Mesendoderm (in vitro differentiated cells): ENCODE results near the gene MAPKAPK3.

Source experiments
- DNase-seq: peaks from one replicate; pipeline ENCODE4 v3.0.0; 2013
- H2AK5ac ChIP-seq: 2 replicates; pipeline ENCODE4 v1.6.1; 2013; ENCODE audit warnings: low read length, inconsistent platforms
- H2BK120ac ChIP-seq: 2 replicates; pipeline ENCODE4 v1.6.1; 2013; ENCODE audit warnings: low read depth, mild to moderate bottlenecking, low read length, moderate library complexity, mixed read lengths
- H2BK15ac ChIP-seq: replicated peaks from 2 replicates; pipeline ENCODE4 v1.6.1; 2013; ENCODE audit warnings: low read depth, mild to moderate bottlenecking, moderate library complexity
- H2BK5ac ChIP-seq: 2 replicates; pipeline ENCODE4 v1.6.1; 2013; ENCODE audit warnings: low read length, inconsistent platforms
- H3K18ac ChIP-seq: 2 replicates; pipeline ENCODE4 v1.6.1; 2013; ENCODE audit warnings: mild to moderate bottlenecking, low read length, mixed read lengths
- H3K23ac ChIP-seq: one replicate; pipeline ENCODE4 v1.6.1; 2013; ENCODE audit warnings: low read length
- H3K27ac ChIP-seq: 2 replicates; pipeline ENCODE4 v1.5.1; 2013; ENCODE audit warnings: low read depth, mild to moderate bottlenecking, inconsistent platforms, low read length, moderate library complexity
- H3K27me3 ChIP-seq: 2 replicates; pipeline ENCODE4 v1.6.1; 2013; ENCODE audit warnings: low read length, control low read depth, mild to moderate bottlenecking, inconsistent platforms; ENCODE audit not compliant: insufficient read depth, poor library complexity
- H3K36me3 ChIP-seq: 2 replicates; pipeline ENCODE4 v1.6.1; 2013; ENCODE audit warnings: low read length, inconsistent platforms; ENCODE audit not compliant: control insufficient read depth, insufficient read depth
- H3K4ac ChIP-seq: one replicate; pipeline ENCODE4 v1.6.1; 2013; ENCODE audit warnings: low read depth, mild to moderate bottlenecking, low read length, moderate library complexity
- H3K4me1 ChIP-seq: 2 replicates; pipeline ENCODE4 v1.6.1; 2013; ENCODE audit warnings: low read depth, low read length, inconsistent platforms; ENCODE audit not compliant: control insufficient read depth
- H3K4me2 ChIP-seq: 2 replicates; pipeline ENCODE4 v1.6.1; 2013; ENCODE audit warnings: low read length
- H3K4me3 ChIP-seq: 2 replicates; pipeline ENCODE4 v1.5.1; 2013; ENCODE audit warnings: mild to moderate bottlenecking, low read length
- H3K56ac ChIP-seq: one replicate; pipeline ENCODE4 v1.6.1; 2013; ENCODE audit warnings: low read length
- H3K79me1 ChIP-seq: 2 replicates; pipeline ENCODE4 v1.6.1; 2013; ENCODE audit warnings: low read length, inconsistent platforms
- H3K79me2 ChIP-seq: 2 replicates; pipeline ENCODE4 v1.6.1; 2013; ENCODE audit warnings: mild to moderate bottlenecking, low read length; ENCODE audit not compliant: control insufficient read depth, insufficient read depth
- H3K9ac ChIP-seq: 2 replicates; pipeline ENCODE4 v1.6.1; 2013; ENCODE audit warnings: low read length, inconsistent platforms
- H4K5ac ChIP-seq: one replicate; pipeline ENCODE4 v1.6.1; 2013; ENCODE audit warnings: low read length
- H4K8ac ChIP-seq: one replicate; pipeline ENCODE4 v1.6.1; 2013; ENCODE audit warnings: low read depth, mild to moderate bottlenecking, control low read depth, low read length, moderate library complexity
- WGBS: extraction: QIAGEN DNeasy Blood & Tissue Kit; methylation state at CpG from one replicate; pipeline ENCODE4 v1.1.7; 2013; ENCODE audit warnings: low lambda C conversion rate, missing lambda C conversion rate; ENCODE audit not compliant: insufficient coverage; ENCODE audit errors: extremely low coverage; 5-methylcytosine and 5-hydroxymethylcytosine counted together

The MAPKAPK3 gene

GRCh38 chr3:50612234-50612882 is 4.6 kb upstream of the MAPKAPK3 start:
- Histone ChIP-seq H4K8ac (no peak overlapping the region), H2BK15ac (no peak overlapping the region), H2AK5ac (no peak overlapping the region), H3K27me3 (no peaks in the 10 kb centered on the region), H3K9ac (peak overlapping the region; percentile 75), H3K79me1 (no peaks in the 10 kb centered on the region), H2BK120ac (no peak overlapping the region), H3K4me3 (peak overlapping the region; percentile 20), H3K4me2 (peak overlapping the region; percentile 79), H3K56ac (peak overlapping the region; percentile 89), H3K36me3 (no peaks in the 10 kb centered on the region), H2BK5ac (no peak overlapping the region), H3K79me2 (no peaks in the 10 kb centered on the region), H3K4me1 (peaks cover 3% of the 10 kb centered on the region), H3K27ac (no peak overlapping the region), H3K18ac (no peak overlapping the region), H4K5ac (no peak overlapping the region), H3K4ac (no peak overlapping the region), H3K23ac (no peak overlapping the region)
- WGBS, result no CpG with 5 or more reads among the region's 29 CpGs
- DNase-seq, result no peak

DNA sequence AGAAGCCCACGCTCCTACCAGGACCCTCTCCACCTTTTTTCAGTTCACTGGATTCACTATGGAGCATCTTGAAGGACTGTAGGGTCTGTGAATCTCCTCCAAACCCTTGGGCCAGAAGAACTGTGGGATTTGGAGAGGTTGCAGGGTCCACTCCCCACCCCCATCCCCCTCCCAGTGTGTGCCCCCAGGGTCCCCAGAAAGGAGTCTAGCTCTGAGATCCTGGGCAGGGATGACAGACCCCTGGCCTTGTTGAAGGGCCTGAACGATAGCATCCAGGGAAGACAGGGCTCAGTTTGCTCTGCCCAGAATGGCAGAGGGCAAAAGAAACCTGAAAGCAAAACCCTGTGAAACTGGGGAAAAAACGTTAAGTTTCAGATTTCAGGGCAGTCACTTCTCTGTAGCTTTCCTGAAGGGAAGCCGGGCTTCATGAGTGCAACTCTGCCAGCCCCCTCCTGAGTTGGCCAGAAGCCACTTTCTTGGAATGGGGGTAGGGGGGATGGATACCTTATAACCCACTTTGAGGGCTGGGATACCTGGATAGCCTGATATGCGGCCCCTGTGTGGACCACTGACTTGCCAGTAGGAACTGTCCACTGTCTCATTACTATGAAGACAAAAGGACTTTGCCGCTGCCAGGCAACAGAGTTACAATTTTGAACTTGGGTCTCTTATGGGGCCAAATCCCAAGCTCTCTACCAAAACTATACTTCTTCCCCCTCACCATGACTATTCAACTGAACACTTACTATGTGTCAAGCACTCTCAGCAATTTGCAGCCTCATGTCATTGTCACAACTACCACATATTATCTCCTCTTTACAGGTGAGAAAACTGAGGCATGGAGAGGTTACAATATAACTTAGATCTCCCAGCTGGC is 3.7 kb upstream of the MAPKAPK3 start:
- Histone ChIP-seq H4K8ac (no peak overlapping the region), H2BK15ac (no peak overlapping the region), H3K36me3 (no peaks in the 10 kb centered on the region), H3K27ac (no peak overlapping the region), H3K4me3 (no peak overlapping the region), H3K56ac (peak overlapping the region; percentile 89), H3K4me1 (peaks cover 8% of the 10 kb centered on the region), H3K4me2 (no peak overlapping the region), H3K9ac (peak overlapping the region; percentile 75), H4K5ac (no peak overlapping the region), H3K79me2 (no peaks in the 10 kb centered on the region), H3K18ac (no peak overlapping the region), H3K23ac (no peak overlapping the region), H2BK5ac (no peak overlapping the region), H3K79me1 (peaks cover 5% of the 10 kb centered on the region), H3K27me3 (no peaks in the 10 kb centered on the region), H2BK120ac (no peak overlapping the region), H2AK5ac (no peak overlapping the region), H3K4ac (no peak overlapping the region)
- WGBS, result no CpG with 5 or more reads among the region's 6 CpGs
- DNase-seq, result no peak

DNA sequence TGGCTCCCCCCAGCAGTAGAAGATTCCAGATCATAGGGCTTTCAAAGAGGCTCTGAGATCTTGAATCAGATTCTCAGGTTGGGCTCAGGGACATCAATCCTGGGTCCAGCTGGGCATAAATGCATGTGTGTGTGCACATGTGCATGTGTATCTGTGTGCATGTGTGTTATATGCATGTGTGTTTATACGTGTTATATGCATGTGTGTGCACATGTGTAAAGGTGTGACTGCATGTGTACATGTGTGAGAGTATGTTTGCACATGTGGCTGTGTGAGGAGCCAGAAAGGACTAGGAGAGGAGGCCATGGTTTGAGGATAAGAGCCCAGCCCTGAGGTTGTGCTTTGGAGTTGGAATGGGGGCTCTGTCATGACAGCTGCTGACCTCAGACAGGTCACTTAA is 1.8 kb upstream of the MAPKAPK3 start:
- Histone ChIP-seq H2AK5ac (no peak overlapping the region), H2BK5ac (no peak overlapping the region)
- no CpG with 5 or more reads among the region's 1 CpG for WGBS

GRCh38 chr3:50616003-50616769 is 765 bp upstream of the MAPKAPK3 start:
- WGBS, result no CpG with 5 or more reads among the region's 24 CpGs
- H3K27ac ChIP-seq, result no peak overlapping the region

More for the DNA sequence above, 1.8 kb upstream of the MAPKAPK3 start:
- Histone ChIP-seq H3K4me1 (peaks cover 8% of the 10 kb centered on the region), H3K4me2 (no peak overlapping the region), H3K27me3 (no peaks in the 10 kb centered on the region), H3K27ac (no peak overlapping the region), H2BK120ac (no peak overlapping the region), H3K23ac (no peak overlapping the region), H3K56ac (no peak overlapping the region), H3K79me2 (no peaks in the 10 kb centered on the region), H3K79me1 (peaks cover 7% of the 10 kb centered on the region), H3K9ac (no peak overlapping the region), H3K4ac (no peak overlapping the region), H2BK15ac (no peak overlapping the region), H3K4me3 (no peak overlapping the region), H3K18ac (no peak overlapping the region), H4K5ac (no peak overlapping the region), H3K36me3 (no peaks in the 10 kb centered on the region), H4K8ac (no peak overlapping the region)
- DNase-seq, result no peak

DNA sequence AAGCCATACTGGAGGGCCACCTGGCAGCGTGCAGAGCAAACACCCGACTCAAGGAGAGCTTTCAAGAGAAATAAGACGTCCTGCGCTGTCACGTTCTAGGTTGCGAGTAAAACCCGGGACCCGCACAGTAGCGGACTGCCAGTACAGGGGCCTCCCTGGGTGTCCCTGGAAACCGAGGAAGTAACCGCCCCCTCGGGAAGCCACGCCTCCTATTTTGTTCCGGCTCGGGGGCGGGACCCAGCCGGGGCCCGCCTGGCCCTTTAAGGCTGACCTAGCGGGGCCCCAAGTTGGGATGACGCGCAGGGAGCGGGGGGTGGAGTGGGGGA is 218 bp upstream of the MAPKAPK3 start:
- no peaks in the 10 kb centered on the region for H3K36me3 ChIP-seq
- H3K4me2 ChIP-seq, result peak overlapping the region; percentile 95
- no peaks in the 10 kb centered on the region for H3K79me2 ChIP-seq
- H3K23ac ChIP-seq, result no peak overlapping the region
- H2BK120ac ChIP-seq, result no peak overlapping the region
- no peak overlapping the region for H3K27ac ChIP-seq
- H2BK5ac ChIP-seq, result no peak overlapping the region
- no peak overlapping the region for H2AK5ac ChIP-seq
- H4K5ac ChIP-seq, result no peak overlapping the region
- H3K4me1 ChIP-seq, result peaks cover 8% of the 10 kb centered on the region
- H2BK15ac ChIP-seq, result no peak overlapping the region
- no peaks in the 10 kb centered on the region for H3K27me3 ChIP-seq
- no peak overlapping the region for H3K4ac ChIP-seq
- peak; percentile 95 for DNase-seq
- H3K4me3 ChIP-seq, result peak overlapping the region; percentile 47
- WGBS, result no CpG with 5 or more reads among the region's 22 CpGs
- H3K18ac ChIP-seq, result no peak overlapping the region
- peaks cover 7% of the 10 kb centered on the region for H3K79me1 ChIP-seq
- H3K9ac ChIP-seq, result peak overlapping the region; percentile 65
- peak overlapping the region; percentile 68 for H3K56ac ChIP-seq
- no peak overlapping the region for H4K8ac ChIP-seq

More at GRCh38 chr3:50616003-50616769, 765 bp upstream of the MAPKAPK3 start:
- DNase-seq, result peak; percentile 92
- Histone ChIP-seq H2AK5ac (no peak overlapping the region), H3K4me1 (peaks cover 8% of the 10 kb centered on the region), H3K4ac (no peak overlapping the region), H3K79me1 (peaks cover 7% of the 10 kb centered on the region), H4K5ac (no peak overlapping the region), H2BK5ac (no peak overlapping the region), H3K23ac (no peak overlapping the region), H3K4me3 (peak overlapping the region; percentile 47), H2BK120ac (no peak overlapping the region), H3K27me3 (no peaks in the 10 kb centered on the region), H2BK15ac (no peak overlapping the region), H3K9ac (peak overlapping the region; percentile 65), H3K36me3 (no peaks in the 10 kb centered on the region), H3K4me2 (peak overlapping the region; percentile 95), H3K56ac (peak overlapping the region; percentile 68), H3K18ac (no peak overlapping the region), H4K8ac (no peak overlapping the region), H3K79me2 (no peaks in the 10 kb centered on the region)
